Fibroblast of pulmonary artery (primary cell): Measurements from ENCODE around the gene ZBTB8OS.
"Not testable (repeated sequence)": the region's sequence is repeated elsewhere in the genome, so short reads cannot be mapped to it uniquely, and the experiment has no call there.

Source experiments
- DNase-seq: peaks from one replicate; pipeline ENCODE4 v3.0.0-alpha.2; 2010; ENCODE audit warnings: low read depth
- H3K4me3 ChIP-seq: replicated peaks from 2 replicates; pipeline ENCODE4 v1.5.1; 2011; ENCODE audit warnings: low read depth, mild to moderate bottlenecking, control low read depth, low read length, moderate library complexity
- CTCF ChIP-seq: IDR thresholded peaks from 2 replicates; pipeline ENCODE4 v1.5.1; 2011; ENCODE audit warnings: mild to moderate bottlenecking, control low read depth, low read length, inconsistent platforms; ENCODE audit errors: missing control alignments

ZBTB8OS gene

GRCh38 chr1:32647308-32648134, 2.8 kb downstream of the ZBTB8OS start:
- no peak for DNase-seq
- H3K4me3 ChIP-seq = no peak overlapping the region
- no peak for TF ChIP-seq CTCF

GRCh38 chr1:32644426-32644825, 5.9 kb downstream of the ZBTB8OS start:
- DNase-seq = no peak
- no peak overlapping the region for H3K4me3 ChIP-seq
- TF ChIP-seq CTCF = no peak

DNA sequence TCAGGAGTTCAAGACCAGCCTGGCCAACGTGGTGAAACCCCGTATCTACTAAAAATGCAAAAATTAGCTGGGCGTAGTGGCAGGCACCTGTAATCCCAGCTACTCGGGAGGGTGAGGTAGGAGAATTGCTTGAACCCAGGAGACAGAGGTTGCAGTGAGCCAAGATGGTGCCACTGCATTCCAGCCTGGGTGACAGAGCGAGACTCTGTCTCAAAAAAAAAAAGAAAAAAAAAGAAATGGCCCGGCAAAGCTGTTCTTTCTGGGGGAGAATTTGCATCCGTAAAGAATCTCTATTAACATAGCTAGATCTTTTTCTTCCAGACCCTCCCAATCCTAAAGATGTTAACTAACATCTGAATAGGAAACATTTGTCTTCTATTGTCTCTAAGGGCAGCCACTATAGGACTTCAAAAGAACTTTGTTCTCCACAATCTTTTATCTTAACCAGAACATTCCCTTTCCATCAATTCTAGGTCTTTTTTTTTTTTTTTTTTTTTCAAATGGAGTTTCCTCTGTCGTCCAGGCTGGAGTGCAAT, 8.0 kb downstream of the ZBTB8OS start:
- H3K4me3 ChIP-seq, DNase-seq: not testable (repeated sequence)

GRCh38 chr1:32639489-32640075, 10.8 kb downstream of the ZBTB8OS start:
- DNase-seq = no peak
- TF ChIP-seq CTCF = no peak

GRCh38 chr1:32636914-32637645, 13.3 kb downstream of the ZBTB8OS start:
- DNase-seq = no peak
- no peak overlapping the region for H3K4me3 ChIP-seq
- no peak for TF ChIP-seq CTCF

More at GRCh38 chr1:32639489-32640075, 10.8 kb downstream of the ZBTB8OS start:
- no peak overlapping the region for H3K4me3 ChIP-seq

DNA sequence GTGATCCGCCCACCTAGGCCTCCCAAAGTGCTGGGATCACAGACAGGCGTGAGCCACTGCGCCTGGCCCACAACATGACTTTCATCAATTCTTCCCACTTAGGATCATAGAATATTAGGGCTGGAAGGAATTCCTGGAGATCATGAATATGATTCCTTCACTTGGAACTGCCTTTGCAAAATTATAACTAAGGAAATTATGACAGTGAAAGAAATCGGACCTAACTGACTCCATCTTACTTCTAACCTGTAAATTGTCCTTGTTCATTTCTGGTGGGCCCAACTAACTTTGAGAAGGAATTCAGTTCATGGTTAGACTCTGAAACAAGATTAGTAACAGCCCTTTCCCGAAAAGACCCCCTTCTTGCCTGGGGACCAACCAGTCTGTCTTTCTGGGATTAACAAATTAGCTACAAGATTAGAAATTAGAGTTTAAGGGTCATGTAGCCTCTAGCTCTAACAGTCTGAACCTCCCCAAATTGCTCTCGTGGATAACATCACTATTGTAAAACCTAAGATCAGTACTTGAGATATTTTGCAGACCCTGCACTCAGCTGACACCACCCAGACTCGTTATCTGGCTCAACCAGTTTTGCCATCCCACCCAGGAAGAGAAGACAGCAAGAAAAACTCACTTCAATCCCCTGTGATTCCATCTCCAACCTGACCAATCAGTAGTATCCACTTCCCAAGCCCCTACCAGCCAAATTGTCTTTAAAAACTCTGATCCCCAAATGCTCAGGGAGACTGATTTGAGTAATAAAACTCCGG, 14.7 kb downstream of the ZBTB8OS start:
- no peak for DNase-seq
- no peak for TF ChIP-seq CTCF

More for the DNA sequence above, 14.7 kb downstream of the ZBTB8OS start:
- no peak overlapping the region for H3K4me3 ChIP-seq
